ENCODE data around the gene BCL7B. TPM values are rescaled to one million over a fixed set of nuclear protein-coding genes. Genes with fewer than 3 reads are reported as not detected.

BCL7B gene
- total and polyA plus RNA-seq, 8 donors: 9.0 to 105 (median 65.2) TPM

- no peak overlapping the region for H3K27ac ChIP-seq
- no peak for DNase-seq
- WGBS, 5 donors: 93 to 100% (median 96%) methylated on average over 1 of the region's 1 CpG
- H3K4me3 ChIP-seq: no peak overlapping the region
- no peak for TF ChIP-seq POLR2A (IDR thresholded peaks at IDR 0.05)
- no peak for TF ChIP-seq CTCF (IDR thresholded peaks at IDR 0.05)
- TF ChIP-seq POLR2AphosphoS5 (IDR thresholded peaks at IDR 0.05): no peak
- no peak for TF ChIP-seq EP300 (IDR thresholded peaks at IDR 0.05)
- no peaks in the 10 kb centered on the region for H3K9me3 ChIP-seq
- no peaks in the 10 kb centered on the region for H3K27me3 ChIP-seq
- peaks cover 0 to 12% (median 2%) of the 10 kb centered on the region in 4 donors for H3K4me1 ChIP-seq
- peaks cover 47 to 98% (median 95%) of the 10 kb centered on the region in 4 donors for H3K36me3 ChIP-seq
- intact Hi-C loops (cut with DNase I; ENCODE audit: low total_unique reads): no loop called here
Observed at GRCh38 chr7:73487486-73487885, 70.0 kb downstream of the BCL7B start.

Small RNAs within 50 kb of the gene (small RNA-seq; reads per million reads assigned to genes)
- gene RNU6-1198P: 0 reads per million in 4 donors

Other genes with a start within 250 kb of the BCL7B start
- 10 to 100 TPM in 3 of 5 donors, 1 to 10 TPM in 1, not detected in 1; 6.7 to 97.3 (median 16.5) TPM for gene NSUN5, start 248.9 kb downstream of the BCL7B start, total RNA-seq
- 10 to 100 TPM; 22.4 to 26.9 (median 24.6) TPM for gene NSUN5, start 248.9 kb downstream of the BCL7B start, polyA plus RNA-seq
- gene TRIM50, start 229.6 kb downstream of the BCL7B start, total RNA-seq: 10 to 100 TPM in 4 of 5 donors, not detected in 1; 10.8 to 69.4 (median 32.1) TPM
- gene TRIM50, start 229.6 kb downstream of the BCL7B start, polyA plus RNA-seq: 10 to 100 TPM; 28.0 to 35.4 (median 31.7) TPM
- gene FKBP6, start 229.5 kb downstream of the BCL7B start, total RNA-seq: not detected
- under 1 TPM in 1 of 3 donors, not detected in 2; 0.10 TPM for gene FKBP6, start 229.5 kb downstream of the BCL7B start, polyA plus RNA-seq
- gene FZD9, start 123.9 kb downstream of the BCL7B start, total RNA-seq: under 1 TPM in 1 of 5 donors, not detected in 4; 0.18 TPM
- gene FZD9, start 123.9 kb downstream of the BCL7B start, polyA plus RNA-seq: under 1 TPM in 2 of 3 donors, not detected in 1; 0.35 to 0.50 TPM
- gene BAZ1B, start 35.4 kb downstream of the BCL7B start, total RNA-seq: 100 to 1,000 TPM in 1 of 5 donors, 10 to 100 TPM in 4; 43.0 to 210 (median 52.2) TPM
- 10 to 100 TPM in 2 of 3 donors, 1 to 10 TPM in 1; 8.9 to 18.9 (median 14.4) TPM for gene BAZ1B, start 35.4 kb downstream of the BCL7B start, polyA plus RNA-seq
- 100 to 1,000 TPM in 1 of 5 donors, 10 to 100 TPM in 3, 1 to 10 TPM in 1; 1.2 to 176 (median 43.0) TPM for gene TBL2, start 20.9 kb upstream of the BCL7B start, total RNA-seq
- 10 to 100 TPM in 1 of 3 donors, 1 to 10 TPM in 2; 8.9 to 11.8 (median 9.5) TPM for gene TBL2, start 20.9 kb upstream of the BCL7B start, polyA plus RNA-seq
- 100 to 1,000 TPM in 1 of 5 donors, 10 to 100 TPM in 3, 1 to 10 TPM in 1; 4.4 to 102 (median 16.1) TPM for gene MLXIPL, start 66.8 kb upstream of the BCL7B start, total RNA-seq
- 1 to 10 TPM; 2.4 to 3.1 (median 2.6) TPM for gene MLXIPL, start 66.8 kb upstream of the BCL7B start, polyA plus RNA-seq
- gene VPS37D, start 110.1 kb upstream of the BCL7B start, total RNA-seq: under 1 TPM in 1 of 5 donors, not detected in 4; 0.55 TPM
- 1 to 10 TPM; 2.2 to 2.4 (median 2.3) TPM for gene VPS37D, start 110.1 kb upstream of the BCL7B start, polyA plus RNA-seq
- gene DNAJC30, start 125.8 kb upstream of the BCL7B start, total RNA-seq: 10 to 100 TPM in 1 of 5 donors, 1 to 10 TPM in 3, not detected in 1; 1.2 to 11.3 (median 3.2) TPM
- gene DNAJC30, start 125.8 kb upstream of the BCL7B start, polyA plus RNA-seq: 1 to 10 TPM; 5.7 to 8.2 (median 8.0) TPM
- 10 to 100 TPM; 17.4 to 60.4 (median 34.5) TPM for gene BUD23, start 125.9 kb upstream of the BCL7B start, total RNA-seq
- gene BUD23, start 125.9 kb upstream of the BCL7B start, polyA plus RNA-seq: 10 to 100 TPM; 36.7 to 71.9 (median 55.8) TPM
- gene STX1A, start 162.0 kb upstream of the BCL7B start, total RNA-seq: 10 to 100 TPM in 2 of 5 donors, 1 to 10 TPM in 2, not detected in 1; 3.9 to 57.2 (median 11.6) TPM
- 1 to 10 TPM; 1.1 to 8.1 (median 4.2) TPM for gene STX1A, start 162.0 kb upstream of the BCL7B start, polyA plus RNA-seq
- gene ABHD11, start 181.1 kb upstream of the BCL7B start, total RNA-seq: 100 to 1,000 TPM in 1 of 5 donors, 10 to 100 TPM in 4; 11.6 to 112 (median 13.8) TPM
- 10 to 100 TPM; 19.5 to 27.2 (median 22.9) TPM for gene ABHD11, start 181.1 kb upstream of the BCL7B start, polyA plus RNA-seq
- gene CLDN3, start 212.6 kb upstream of the BCL7B start, total RNA-seq: 1,000 to 10,000 TPM in 1 of 5 donors, 1 to 10 TPM in 2, under 1 TPM in 1, not detected in 1; 0.45 to 1,550 (median 2.2) TPM
- gene CLDN3, start 212.6 kb upstream of the BCL7B start, polyA plus RNA-seq: 1 to 10 TPM in 1 of 3 donors, under 1 TPM in 1, not detected in 1; 0.62 to 1.4 TPM